HG03097 (cell line): Measurements from ENCODE around the gene CDH8.

Source experiments
- ATAC-seq: cut with Tn5 transposase; IDR thresholded peaks from one replicate; pipeline ENCODE4 v1.9.1; 2021; ENCODE audit not compliant: unreplicated experiment, low FRiP score

CDH8 gene

GRCh38 chr16:62033065-62033464, 3.2 kb downstream of the CDH8 start:
- ATAC-seq = no peak

GRCh38 chr16:62029947-62030346, 6.3 kb downstream of the CDH8 start:
- ATAC-seq = no peak

DNA sequence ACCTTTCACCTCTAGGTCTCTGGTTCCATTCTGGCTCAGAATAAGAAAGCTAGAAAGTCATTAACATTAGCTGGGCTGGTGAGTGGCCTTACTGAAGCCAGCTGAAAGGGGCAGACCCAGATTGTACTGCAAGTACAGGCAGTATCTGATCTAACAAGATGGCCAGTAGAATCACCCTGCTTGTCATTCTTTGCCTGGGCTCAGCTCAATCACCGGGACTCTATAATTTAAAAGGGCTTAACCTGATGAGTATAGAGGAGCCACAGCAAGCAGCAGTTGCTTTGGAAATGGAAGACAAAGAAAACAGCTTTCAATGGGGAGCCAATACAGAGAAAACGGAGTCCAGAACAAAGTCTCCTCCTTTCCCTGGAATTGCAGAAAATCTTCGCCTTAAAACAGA, 13.6 kb downstream of the CDH8 start:
- no peak for ATAC-seq

- no peak for ATAC-seq
These were observed 15.1 kb downstream of the CDH8 start for GRCh38 chr16:62021161-62021581.

- no peak for ATAC-seq
These were observed 15.6 kb downstream of the CDH8 start for GRCh38 chr16:62020681-62021080.

DNA sequence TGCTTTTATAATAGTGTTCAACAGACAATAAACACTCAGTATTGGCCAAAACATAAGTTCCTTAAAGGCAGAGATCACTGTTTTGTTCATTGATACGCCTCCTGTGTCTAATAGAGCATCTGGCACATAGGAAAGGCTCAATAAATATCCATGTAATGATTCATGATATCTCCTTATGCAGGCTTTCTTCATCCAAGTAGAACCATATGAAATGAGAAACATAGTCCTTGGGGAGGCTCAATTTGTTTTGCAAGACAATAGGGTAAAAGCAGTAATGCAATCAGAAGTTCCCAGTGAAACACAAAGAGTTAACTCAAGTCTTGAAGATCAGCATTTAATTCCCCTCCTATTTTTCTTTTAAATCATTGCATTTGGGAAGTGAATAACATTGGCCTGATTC, 16.4 kb downstream of the CDH8 start:
- no peak for ATAC-seq

- no peak for ATAC-seq
These were observed 17.8 kb downstream of the CDH8 start for GRCh38 chr16:62018301-62019060.

GRCh38 chr16:62014319-62014923, 21.8 kb downstream of the CDH8 start:
- no peak for ATAC-seq

DNA sequence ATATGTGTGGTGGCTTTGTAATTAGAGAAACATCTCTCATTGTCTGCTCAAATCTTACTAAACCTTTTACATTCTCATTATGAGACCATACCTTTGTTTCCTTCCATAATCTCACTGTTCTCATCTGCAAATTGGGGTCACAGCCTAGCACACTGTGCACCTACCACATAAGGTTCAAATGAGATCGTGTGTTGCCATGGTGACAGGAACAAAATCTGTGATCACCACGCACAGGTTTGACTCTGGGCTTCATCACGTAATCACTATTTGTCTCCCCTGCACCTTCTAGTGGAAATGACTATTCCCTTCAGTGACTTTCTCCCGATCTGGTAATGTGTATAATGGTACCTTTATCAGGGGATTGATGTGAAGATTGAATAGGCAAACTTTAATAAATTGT, 26.1 kb downstream of the CDH8 start:
- ATAC-seq = no peak

DNA sequence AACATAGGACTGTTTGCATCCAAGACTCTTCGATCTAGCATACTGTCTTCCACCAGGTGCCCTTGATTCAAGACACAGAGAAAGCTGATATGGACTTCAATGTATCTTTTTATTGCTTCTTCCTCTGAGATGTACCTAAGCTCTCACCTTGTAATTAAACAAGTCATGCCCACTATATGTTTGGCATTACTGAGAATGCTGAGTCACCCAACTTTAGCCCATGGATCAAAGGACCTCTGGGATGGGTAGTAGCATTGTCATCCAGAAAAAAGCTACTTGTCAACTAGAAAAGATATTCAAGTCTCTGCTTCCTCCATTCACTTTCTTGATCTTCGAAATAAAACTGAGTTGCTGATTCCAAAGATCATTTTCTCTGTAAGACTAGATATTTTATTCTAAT, 37.8 kb downstream of the CDH8 start:
- ATAC-seq = no peak

GRCh38 chr16:61993108-61993507, 43.1 kb downstream of the CDH8 start:
- ATAC-seq = no peak

GRCh38 chr16:61987474-61988012, 48.7 kb downstream of the CDH8 start:
- ATAC-seq = no peak

- ATAC-seq = no peak
These were observed 67.2 kb downstream of the CDH8 start for GRCh38 chr16:61969077-61969382.

DNA sequence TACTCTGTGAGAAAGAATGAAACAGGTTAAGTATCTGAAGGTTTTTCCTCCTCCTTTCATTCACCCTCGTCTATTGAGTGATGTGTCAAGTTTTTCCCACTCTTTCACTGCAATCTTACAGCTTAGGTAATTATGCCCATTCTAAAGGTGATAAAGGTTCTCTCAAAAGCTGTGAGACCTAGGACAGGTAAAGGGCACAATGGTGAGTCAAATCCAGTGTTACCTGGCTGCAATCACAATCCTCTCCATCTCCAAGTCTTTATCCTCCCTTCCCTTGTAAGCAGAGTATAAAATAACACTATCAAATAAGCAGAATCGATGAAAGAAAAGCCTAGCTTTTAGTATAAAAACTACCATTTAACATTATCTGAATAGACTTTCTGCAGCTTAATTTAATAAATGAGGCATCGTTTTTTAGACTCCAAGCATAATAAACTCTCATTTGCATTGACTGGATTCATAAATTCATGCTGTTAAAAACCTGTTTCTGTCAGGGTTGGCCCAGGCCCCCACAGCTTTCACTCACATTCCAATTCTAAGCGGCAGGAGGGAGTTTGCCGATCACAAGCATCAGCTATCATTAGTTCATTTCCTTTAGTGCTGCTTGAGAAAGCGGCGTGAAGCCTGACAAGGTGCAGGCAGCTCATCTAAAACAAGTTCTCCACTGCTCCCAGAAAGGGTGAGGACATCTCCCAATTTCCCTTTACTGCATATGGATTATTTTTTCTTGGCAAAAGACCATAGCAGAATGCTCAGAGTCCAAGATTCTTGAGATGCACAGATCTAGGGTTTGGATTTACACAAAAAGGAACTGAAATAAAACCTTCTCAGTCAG, 67.8 kb downstream of the CDH8 start:
- ATAC-seq = no peak

- ATAC-seq = no peak
These were observed 79.0 kb downstream of the CDH8 start for GRCh38 chr16:61957075-61957855.

DNA sequence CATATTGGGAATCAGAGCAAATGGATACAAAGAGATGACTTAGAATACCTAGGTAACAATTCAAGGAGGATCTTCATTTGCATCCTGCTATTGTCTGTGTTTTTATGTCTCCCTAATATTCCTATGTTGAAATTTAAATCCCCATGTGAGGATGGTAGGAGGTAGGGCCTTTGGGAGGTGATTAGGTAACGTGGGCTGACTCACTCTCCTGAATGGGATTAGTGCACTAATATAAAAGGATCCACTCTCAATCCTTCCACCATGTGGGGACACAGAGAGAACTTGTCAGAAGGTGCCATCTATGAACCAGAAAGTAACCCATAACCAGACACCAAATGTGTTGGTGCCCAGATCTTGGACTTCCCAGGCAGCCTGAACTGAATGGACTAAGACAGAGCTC, 83.4 kb downstream of the CDH8 start:
- ATAC-seq = no peak

DNA sequence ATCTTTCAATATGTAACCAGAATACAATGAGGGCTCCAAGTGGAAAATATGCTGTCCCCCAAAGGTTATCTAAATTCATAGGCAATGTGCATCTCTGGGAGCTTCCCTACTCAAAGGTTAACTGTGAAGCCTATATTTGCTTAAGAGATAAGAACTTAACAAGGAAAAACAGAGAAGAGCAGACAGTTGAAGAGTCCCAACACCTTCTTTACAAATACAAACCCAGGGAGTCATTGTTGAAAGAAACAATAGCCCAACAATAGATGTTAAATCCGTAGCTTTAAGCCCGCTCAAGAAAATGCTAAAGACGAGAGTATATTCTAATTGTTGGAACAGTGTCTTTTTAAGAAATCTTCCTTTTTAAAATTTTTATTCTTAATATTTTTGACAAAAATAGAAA, 87.8 kb downstream of the CDH8 start:
- ATAC-seq = no peak

DNA sequence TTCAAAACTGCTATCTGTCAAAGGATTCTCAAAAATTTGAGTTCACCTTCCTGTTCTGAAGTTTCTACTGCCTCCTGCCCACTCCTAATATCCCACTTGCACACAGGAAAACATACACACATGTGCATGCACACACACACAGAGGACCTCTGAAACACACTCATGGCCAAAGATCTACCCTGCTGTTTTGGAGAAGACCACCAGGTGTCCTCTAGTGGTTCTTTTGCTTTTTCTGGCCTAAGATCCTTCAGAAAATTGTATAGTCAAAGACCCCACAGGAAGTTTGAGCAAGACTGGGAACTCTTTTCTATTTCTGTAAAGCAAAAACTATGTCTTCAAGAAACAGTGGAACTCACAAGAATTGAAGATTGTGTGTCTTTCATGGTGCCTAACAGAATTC, 90.2 kb downstream of the CDH8 start:
- no peak for ATAC-seq

- ATAC-seq = no peak
These were observed 90.7 kb downstream of the CDH8 start for GRCh38 chr16:61945511-61945910.

DNA sequence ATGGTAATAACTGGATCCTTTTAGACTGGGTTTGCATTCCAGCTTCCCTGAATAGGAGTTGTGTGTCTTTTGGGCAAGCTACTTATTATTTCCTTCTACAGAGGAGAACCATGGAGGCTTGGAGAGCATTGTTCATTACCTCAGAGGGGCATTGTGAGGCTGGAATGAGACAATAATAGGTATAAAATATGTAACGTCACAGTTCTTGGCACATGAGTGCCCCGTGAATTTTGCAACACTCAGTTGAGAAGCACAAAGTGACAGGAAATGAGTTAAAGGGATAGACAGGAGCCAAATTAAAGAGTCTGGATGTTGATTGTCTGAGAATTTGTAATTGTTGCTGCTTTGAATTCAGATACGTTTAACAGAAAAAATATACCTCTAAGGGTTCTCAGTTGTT, 92.2 kb downstream of the CDH8 start:
- ATAC-seq = no peak

GRCh38 chr16:61940611-61941010, 95.6 kb downstream of the CDH8 start:
- ATAC-seq = no peak
